Measurements from ENCODE around the gene NBEAL1. TPM values are rescaled to one million over a fixed set of nuclear protein-coding genes. Genes with fewer than 3 reads are reported as not detected.
A peak's percentile ranks its signal among the peaks of the same experiment; 100 is the strongest.

NBEAL1 gene
- total and polyA plus RNA-seq, 11 donors: 3.1 to 26.9 (median 18.1) TPM

DNA sequence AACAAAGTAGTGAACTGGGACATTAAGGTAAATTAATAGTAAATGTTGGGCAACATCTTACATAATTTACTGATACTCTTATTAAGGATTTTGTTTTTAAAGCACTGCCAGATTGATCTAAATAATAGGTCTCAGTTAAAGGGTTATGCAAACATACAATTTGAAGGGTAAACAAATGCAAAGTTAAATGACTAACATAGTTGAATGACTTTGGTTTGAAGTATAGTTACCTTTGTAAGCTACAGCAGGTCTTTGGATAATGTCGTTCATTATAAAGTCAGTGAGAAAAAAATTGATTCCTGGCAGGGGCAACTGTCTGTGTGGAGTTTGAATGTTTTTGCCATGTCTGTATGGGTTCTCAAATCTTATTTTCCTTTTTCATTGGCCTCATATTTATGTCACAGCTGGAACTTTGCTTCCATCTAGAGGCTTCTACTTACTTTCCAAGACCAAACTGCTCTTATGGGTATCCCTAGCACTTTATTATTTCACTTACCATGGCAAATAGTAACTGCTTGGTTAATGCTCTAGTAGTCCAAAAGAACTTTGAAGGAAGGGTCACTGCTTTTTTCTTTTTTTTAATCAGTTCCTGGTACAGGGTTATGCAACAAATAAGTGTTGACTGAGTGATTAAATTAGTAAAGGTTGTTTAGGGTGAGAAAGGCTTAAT lies 107.8 kb downstream of the NBEAL1 start:
- DNase-seq (no peak), ATAC-seq (no peak)
- Histone ChIP-seq H3K4me1 (no peaks in the 10 kb centered on the region), H3K27me3 (no peaks in the 10 kb centered on the region), H3K36me3 (peaks cover 0 to 93% (median 45%) of the 10 kb centered on the region in 9 donors), H3K4me3 (no peak overlapping the region), H3K9me3 (no peaks in the 10 kb centered on the region), H3K27ac (no peak overlapping the region)
- WGBS, 4 donors: 80 to 92% (median 85%) methylated on average over 1 of the region's 1 CpG
- TF ChIP-seq, protein P1, sequence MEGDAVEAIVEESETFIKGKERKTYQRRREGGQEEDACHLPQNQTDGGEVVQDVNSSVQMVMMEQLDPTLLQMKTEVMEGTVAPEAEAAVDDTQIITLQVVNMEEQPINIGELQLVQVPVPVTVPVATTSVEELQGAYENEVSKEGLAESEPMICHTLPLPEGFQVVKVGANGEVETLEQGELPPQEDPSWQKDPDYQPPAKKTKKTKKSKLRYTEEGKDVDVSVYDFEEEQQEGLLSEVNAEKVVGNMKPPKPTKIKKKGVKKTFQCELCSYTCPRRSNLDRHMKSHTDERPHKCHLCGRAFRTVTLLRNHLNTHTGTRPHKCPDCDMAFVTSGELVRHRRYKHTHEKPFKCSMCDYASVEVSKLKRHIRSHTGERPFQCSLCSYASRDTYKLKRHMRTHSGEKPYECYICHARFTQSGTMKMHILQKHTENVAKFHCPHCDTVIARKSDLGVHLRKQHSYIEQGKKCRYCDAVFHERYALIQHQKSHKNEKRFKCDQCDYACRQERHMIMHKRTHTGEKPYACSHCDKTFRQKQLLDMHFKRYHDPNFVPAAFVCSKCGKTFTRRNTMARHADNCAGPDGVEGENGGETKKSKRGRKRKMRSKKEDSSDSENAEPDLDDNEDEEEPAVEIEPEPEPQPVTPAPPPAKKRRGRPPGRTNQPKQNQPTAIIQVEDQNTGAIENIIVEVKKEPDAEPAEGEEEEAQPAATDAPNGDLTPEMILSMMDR (IDR thresholded peaks at IDR 0.05): peak in 4 of 12 donors; percentile 12 to 29 (median 21)
- TF ChIP-seq POLR2A (IDR thresholded peaks at IDR 0.05): no peak
- intact Hi-C loops (cut with DNase I): loop anchor here in 1 of 10 donors (10.0 kb wide), 1 partner anchor 548 kb away; no protein-coding TSS in a partner anchor

DNA sequence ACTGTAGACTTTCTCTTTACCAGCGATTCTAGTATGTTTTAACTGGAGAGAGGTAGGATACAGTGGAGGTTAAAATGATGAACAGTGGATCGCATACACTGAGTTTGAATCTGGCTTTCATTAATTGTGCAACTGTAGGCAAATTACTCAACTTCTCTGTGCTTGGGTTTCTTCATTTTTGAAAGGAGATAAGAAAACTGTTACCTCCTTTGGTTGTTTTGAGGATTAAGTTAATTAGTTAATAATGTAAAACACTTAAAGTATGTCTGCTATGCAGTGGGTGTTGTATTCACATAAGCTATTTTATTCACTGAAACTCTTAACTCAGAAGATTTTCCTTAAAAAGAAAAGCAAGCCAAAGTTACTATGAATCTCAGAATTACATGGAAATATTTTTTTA lies 112.3 kb downstream of the NBEAL1 start:
- intact Hi-C loops (cut with DNase I): loop anchor here in 1 of 10 donors (10.0 kb wide), 1 partner anchor 552 kb away; no protein-coding TSS in a partner anchor
- no peaks in the 10 kb centered on the region for H3K9me3 ChIP-seq
- no peak for ATAC-seq
- WGBS, 4 donors: 95 to 97% (median 97%) methylated on average over 2 of the region's 2 CpGs
- no peaks in the 10 kb centered on the region for H3K4me1 ChIP-seq
- H3K36me3 ChIP-seq: peaks cover 0 to 100% (median 89%) of the 10 kb centered on the region in 9 donors
- no peak overlapping the region for H3K27ac ChIP-seq
- no peak for DNase-seq
- H3K4me3 ChIP-seq: no peak overlapping the region
- TF ChIP-seq POLR2A (IDR thresholded peaks at IDR 0.05): no peak
- TF ChIP-seq, protein P1 (IDR thresholded peaks at IDR 0.05): no peak
- no peaks in the 10 kb centered on the region for H3K27me3 ChIP-seq

DNA sequence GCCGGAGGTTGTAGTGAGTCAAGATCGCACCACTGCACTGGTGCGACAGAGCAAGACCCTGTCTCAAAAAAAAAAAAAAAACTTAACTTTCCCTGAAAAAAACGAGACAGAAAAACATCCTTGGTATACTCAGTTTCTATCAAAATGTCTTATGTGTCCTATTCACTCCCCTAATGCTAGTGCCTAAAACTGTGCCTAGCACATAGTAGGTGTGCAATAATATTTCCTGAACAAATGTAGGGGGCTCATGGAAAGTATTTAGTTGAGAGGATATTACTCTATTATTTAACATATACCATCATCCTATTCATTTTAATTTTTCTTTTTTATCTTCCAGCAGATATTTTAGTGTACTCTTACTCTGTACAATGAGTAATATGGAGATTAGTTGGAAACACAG lies 120.4 kb downstream of the NBEAL1 start:
- DNase-seq: no peak
- intact Hi-C loops (cut with DNase I): no loop called here
- H3K36me3 ChIP-seq: peaks cover 0 to 100% (median 54%) of the 10 kb centered on the region in 9 donors
- TF ChIP-seq POLR2A (IDR thresholded peaks at IDR 0.05): no peak
- TF ChIP-seq, protein P1 (IDR thresholded peaks at IDR 0.05): no peak
- no peak overlapping the region for H3K4me3 ChIP-seq
- no peaks in the 10 kb centered on the region for H3K9me3 ChIP-seq
- no peaks in the 10 kb centered on the region for H3K4me1 ChIP-seq
- ATAC-seq: no peak
- no peak overlapping the region for H3K27ac ChIP-seq
- H3K27me3 ChIP-seq: no peaks in the 10 kb centered on the region
- WGBS, 4 donors: 90 to 97% (median 96%) methylated on average over 4 of the region's 4 CpGs

DNA sequence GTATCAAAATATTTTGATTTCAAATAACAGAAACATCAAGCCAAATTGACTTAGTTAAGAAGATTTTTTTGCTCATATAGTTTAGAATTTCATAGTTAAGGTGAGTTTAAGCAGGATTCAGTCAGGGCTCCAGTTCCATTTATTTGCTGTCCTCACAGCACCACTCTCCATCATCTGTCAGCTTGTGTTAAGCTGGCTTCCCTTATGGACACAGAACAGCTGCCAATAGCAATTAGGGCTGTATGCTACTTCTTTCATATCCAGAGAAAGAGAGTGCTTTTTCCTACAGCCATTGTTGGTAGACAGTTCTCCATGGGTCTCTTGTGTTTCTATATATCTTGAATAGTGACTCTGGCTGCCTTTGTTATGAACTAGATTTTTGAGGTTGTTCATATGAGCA lies 128.7 kb downstream of the NBEAL1 start:
- Histone ChIP-seq H3K27ac (no peak overlapping the region), H3K4me1 (no peaks in the 10 kb centered on the region), H3K27me3 (no peaks in the 10 kb centered on the region), H3K36me3 (peaks cover 0 to 95% (median 55%) of the 10 kb centered on the region in 9 donors), H3K4me3 (no peak overlapping the region), H3K9me3 (no peaks in the 10 kb centered on the region)
- intact Hi-C loops (cut with DNase I): no loop called here
- TF ChIP-seq, protein P1 (IDR thresholded peaks at IDR 0.05): no peak
- DNase-seq (no peak), ATAC-seq (no peak)
